ENCODE data around the gene FILIP1L.
A peak's percentile ranks its signal among the peaks of the same experiment; 100 is the strongest.

The FILIP1L gene

DNA sequence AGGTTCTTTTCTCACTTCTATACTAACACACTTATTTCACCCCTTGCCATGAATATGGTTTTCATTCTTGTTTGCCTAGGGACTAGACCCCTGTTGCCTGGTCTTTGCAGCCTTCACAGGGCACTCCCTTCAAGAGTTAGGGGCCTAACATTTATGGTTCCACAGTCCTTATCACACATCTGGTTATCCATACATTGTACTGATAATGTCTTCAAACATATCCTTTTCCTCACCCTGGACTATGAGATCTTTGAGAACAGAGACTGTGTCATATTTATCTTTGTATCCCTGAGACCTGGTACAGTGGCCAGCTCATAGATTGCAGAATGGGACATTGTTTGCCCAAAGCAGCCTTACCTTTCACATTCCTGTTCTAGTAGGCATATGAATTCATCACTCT is 190.4 kb downstream of the FILIP1L start:
- Histone ChIP-seq H3K9me3 (ENCODE audit: severe bottlenecking) (no peaks in the 10 kb centered on the region), H3K4me3 (ENCODE audit: low read depth, low read length) (no peak overlapping the region), H3K36me3 (no peaks in the 10 kb centered on the region), H3K27ac (no peak overlapping the region), H3K27me3 (ENCODE audit: insufficient read depth, low read depth, severe bottlenecking) (no peaks in the 10 kb centered on the region)
- TF ChIP-seq, protein P1, sequence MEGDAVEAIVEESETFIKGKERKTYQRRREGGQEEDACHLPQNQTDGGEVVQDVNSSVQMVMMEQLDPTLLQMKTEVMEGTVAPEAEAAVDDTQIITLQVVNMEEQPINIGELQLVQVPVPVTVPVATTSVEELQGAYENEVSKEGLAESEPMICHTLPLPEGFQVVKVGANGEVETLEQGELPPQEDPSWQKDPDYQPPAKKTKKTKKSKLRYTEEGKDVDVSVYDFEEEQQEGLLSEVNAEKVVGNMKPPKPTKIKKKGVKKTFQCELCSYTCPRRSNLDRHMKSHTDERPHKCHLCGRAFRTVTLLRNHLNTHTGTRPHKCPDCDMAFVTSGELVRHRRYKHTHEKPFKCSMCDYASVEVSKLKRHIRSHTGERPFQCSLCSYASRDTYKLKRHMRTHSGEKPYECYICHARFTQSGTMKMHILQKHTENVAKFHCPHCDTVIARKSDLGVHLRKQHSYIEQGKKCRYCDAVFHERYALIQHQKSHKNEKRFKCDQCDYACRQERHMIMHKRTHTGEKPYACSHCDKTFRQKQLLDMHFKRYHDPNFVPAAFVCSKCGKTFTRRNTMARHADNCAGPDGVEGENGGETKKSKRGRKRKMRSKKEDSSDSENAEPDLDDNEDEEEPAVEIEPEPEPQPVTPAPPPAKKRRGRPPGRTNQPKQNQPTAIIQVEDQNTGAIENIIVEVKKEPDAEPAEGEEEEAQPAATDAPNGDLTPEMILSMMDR (IDR thresholded peaks at IDR 0.05; ENCODE audit: low read depth, low read length): no peak
- DNase-seq: no peak

DNA sequence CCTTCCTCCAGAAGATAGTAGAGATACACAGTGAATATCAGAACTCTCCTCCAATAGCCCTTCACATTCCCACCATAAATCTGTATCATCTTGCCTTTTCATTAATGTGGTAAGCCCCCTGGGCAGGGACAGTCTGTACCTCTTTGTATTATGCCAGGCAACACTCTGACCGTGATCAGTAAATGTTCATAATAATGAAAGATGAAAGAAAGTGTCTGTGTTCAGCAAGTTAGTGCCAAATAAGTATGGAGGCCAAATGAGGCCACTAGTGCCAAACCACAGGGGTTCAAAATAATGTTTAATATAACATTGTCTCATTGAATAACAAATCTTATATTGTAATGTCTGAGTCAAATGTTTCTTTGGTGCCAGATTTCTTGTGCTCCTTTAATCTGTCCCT is 192.3 kb downstream of the FILIP1L start:
- H3K9me3 ChIP-seq (ENCODE audit: severe bottlenecking): no peaks in the 10 kb centered on the region
- no peak for DNase-seq
- no peaks in the 10 kb centered on the region for H3K27me3 ChIP-seq (ENCODE audit: insufficient read depth, low read depth, severe bottlenecking)
- H3K27ac ChIP-seq: no peak overlapping the region
- no peak overlapping the region for H3K4me3 ChIP-seq (ENCODE audit: low read depth, low read length)
- H3K36me3 ChIP-seq: no peaks in the 10 kb centered on the region
- TF ChIP-seq, protein P1 (IDR thresholded peaks at IDR 0.05; ENCODE audit: low read depth, low read length): no peak

DNA sequence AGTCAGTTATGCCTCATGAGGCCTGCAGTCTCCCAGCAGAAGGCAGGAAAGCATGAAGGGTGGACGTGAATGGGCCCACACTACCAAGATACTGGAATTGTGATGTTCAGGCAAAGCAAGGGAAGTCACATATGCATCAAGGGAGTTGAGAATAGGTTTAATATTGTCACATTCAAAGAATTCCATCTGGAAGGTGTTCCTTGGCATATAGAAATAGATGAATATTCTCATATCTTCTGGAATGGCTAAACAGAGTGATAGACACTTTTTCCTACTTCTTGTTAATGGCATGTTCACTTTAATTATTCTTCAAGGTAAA is 193.0 kb downstream of the FILIP1L start:
- Histone ChIP-seq H3K27me3 (ENCODE audit: insufficient read depth, low read depth, severe bottlenecking) (no peaks in the 10 kb centered on the region), H3K27ac (peak overlapping the region; percentile 49), H3K9me3 (ENCODE audit: severe bottlenecking) (no peaks in the 10 kb centered on the region), H3K4me3 (ENCODE audit: low read depth, low read length) (no peak overlapping the region), H3K36me3 (no peaks in the 10 kb centered on the region)
- TF ChIP-seq, protein P1 (IDR thresholded peaks at IDR 0.05; ENCODE audit: low read depth, low read length): no peak
- DNase-seq: no peak

DNA sequence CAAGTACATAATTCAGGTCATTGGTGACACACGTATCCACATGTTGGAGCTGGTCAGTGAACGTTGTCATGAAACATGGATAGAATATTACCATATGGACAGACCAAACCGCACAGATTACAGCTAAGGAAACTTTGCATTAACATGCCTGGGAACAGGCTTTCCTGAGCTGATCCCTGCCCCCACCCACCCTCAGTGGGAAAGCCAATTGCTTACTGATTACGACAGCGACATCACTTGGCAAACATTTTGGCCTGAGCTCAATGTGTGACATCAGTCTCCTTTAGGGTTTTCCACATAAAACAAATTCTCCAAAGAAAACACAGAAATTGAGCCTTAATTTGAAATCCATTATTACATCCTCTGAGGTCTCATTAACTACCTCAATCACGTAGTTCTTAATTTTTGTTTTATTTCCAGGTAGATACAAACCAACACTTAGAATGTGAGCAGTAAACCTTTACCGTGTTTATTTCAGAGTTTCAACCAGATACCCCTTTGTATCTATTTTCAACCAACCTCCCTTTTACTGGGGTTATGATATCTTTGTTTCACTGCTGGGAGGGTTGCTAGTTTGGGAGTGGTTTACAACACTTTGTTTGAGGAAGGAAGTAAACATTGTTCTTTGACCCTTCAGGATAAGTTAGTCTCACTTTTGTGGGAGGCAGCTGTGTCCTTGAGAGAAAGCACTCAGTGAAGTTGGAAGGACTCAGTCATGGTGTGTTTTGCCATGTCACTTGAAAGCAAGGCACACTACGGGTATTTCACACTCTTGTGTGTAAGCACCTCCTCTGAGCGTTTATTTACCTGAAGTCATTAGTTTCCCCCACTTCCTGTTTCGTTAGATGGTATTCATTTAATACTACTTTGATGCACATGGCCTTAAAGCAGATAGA is 193.6 kb downstream of the FILIP1L start:
- H3K27me3 ChIP-seq (ENCODE audit: insufficient read depth, low read depth, severe bottlenecking): no peaks in the 10 kb centered on the region
- no peak overlapping the region for H3K4me3 ChIP-seq (ENCODE audit: low read depth, low read length)
- no peaks in the 10 kb centered on the region for H3K9me3 ChIP-seq (ENCODE audit: severe bottlenecking)
- TF ChIP-seq, protein P1 (IDR thresholded peaks at IDR 0.05; ENCODE audit: low read depth, low read length): 0 out of 2 replicates have a peak, but pooled peaks have one; percentile 6
- peak overlapping the region; percentile 51 for H3K27ac ChIP-seq
- H3K36me3 ChIP-seq: no peaks in the 10 kb centered on the region
- DNase-seq: peak; percentile 87

DNA sequence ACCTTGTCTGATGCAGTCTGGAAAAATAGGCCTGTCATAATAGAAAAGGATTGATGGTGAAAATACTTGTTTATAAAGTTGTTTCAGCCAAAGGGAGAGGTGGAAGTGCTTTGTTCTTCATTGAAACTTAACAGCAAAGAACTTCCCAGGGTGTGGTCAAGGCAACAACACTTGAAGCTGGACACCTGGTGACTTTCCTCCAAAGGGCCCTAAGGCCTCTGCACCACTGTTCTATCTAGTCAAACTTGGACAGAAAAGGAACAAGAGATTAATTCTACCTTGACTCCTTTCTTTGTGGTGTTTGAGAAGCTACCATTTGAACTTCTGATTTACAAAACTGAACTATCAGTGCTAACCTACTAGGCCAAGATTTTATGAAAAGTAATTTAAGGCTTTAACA is 194.6 kb downstream of the FILIP1L start:
- TF ChIP-seq, protein P1 (IDR thresholded peaks at IDR 0.05; ENCODE audit: low read depth, low read length): no peak
- Histone ChIP-seq H3K27ac (peak overlapping the region; percentile 51), H3K27me3 (ENCODE audit: insufficient read depth, low read depth, severe bottlenecking) (no peaks in the 10 kb centered on the region), H3K36me3 (no peaks in the 10 kb centered on the region), H3K9me3 (ENCODE audit: severe bottlenecking) (no peaks in the 10 kb centered on the region), H3K4me3 (ENCODE audit: low read depth, low read length) (no peak overlapping the region)
- DNase-seq: no peak

DNA sequence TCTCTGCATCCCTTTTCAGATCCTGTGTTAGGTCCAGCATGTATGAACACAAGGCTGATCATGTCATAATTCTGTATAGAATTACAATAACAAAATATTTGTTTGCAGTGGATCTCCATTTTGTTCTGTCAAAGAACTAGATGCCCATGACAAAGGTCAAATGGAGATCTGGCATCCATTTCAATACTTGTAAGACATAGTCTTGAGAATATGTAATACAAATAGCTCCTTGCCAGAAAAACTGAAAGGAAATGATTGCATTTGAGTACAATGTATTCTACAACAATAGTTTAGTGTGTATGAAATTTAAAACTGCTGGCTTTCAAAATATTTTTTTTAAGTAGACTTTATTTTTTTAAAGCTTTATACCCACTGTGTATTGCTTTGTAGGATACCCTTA is 195.6 kb downstream of the FILIP1L start:
- no peaks in the 10 kb centered on the region for H3K36me3 ChIP-seq
- TF ChIP-seq, protein P1 (IDR thresholded peaks at IDR 0.05; ENCODE audit: low read depth, low read length): no peak
- no peaks in the 10 kb centered on the region for H3K27me3 ChIP-seq (ENCODE audit: insufficient read depth, low read depth, severe bottlenecking)
- no peak overlapping the region for H3K4me3 ChIP-seq (ENCODE audit: low read depth, low read length)
- peak overlapping the region; percentile 87 for H3K27ac ChIP-seq
- DNase-seq: no peak
- no peaks in the 10 kb centered on the region for H3K9me3 ChIP-seq (ENCODE audit: severe bottlenecking)
